ENCODE data around the gene PRPF31. TPM values are rescaled to one million over a fixed set of nuclear protein-coding genes. Genes with fewer than 3 reads are reported as not detected.

The PRPF31 gene
- total and polyA plus RNA-seq, 3 donors from 2014 or later = 56.4 to 66.6 (median 60.1) TPM

DNA sequence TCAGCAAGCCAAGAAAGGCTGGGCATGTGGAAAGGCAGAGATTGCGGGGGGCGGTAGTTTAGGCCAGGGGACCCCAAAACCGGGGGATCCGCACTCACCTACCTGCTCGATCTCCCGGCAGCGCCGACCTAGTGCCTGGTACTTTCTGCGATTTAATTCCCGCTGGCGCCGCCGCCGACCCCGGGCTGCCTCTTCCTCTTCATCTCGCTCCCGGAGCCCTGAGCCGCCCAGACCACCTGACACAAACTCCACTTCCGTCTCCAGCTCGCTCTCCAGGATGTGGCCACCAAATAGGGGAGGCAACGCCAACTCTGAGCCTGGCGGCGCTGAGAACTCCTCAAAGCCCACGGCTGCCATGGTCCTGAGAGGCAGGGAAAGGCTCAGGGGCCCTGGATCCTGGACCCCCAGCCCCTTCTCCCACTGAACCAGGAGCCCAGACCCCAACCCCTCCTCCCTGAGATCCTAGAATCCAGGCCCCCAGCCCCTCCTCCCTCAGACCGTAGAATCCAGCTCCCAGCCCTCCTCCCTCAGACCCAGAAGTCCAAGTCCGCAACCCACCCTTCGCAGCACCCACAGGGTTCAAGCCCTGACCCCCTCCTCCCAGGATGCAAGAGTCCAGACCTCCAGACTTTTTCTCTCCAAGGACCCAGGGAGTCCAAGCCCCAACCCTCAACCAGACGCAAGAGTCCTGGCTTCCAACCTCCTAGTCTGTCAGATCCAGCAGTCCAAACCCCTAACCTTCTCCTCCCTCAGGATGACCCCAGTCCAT lies 1.0 kb upstream of the PRPF31 start:
- H3K36me3 ChIP-seq (ENCODE audit: low read depth, missing control alignments) = no peaks in the 10 kb centered on the region
- 13 to 18% methylated on average over 28 of the region's 28 CpGs for WGBS, 2 donors
- H3K4me1 ChIP-seq = peaks cover 9% of the 10 kb centered on the region
- peak overlapping the region; percentile 73 to 80 for H3K4me3 ChIP-seq
- no peaks in the 10 kb centered on the region for H3K27me3 ChIP-seq
- DNase-seq = peak; percentile 42
- H3K9me3 ChIP-seq = no peaks in the 10 kb centered on the region
- intact Hi-C loops (cut with DNase I; ENCODE audit: low total_unique reads) = no loop called here
- H3K27ac ChIP-seq = peak overlapping the region in 1 of 2 donors; percentile 81
- TF ChIP-seq POLR2A (IDR thresholded peaks at IDR 0.05) = no peak
- TF ChIP-seq, protein P1, sequence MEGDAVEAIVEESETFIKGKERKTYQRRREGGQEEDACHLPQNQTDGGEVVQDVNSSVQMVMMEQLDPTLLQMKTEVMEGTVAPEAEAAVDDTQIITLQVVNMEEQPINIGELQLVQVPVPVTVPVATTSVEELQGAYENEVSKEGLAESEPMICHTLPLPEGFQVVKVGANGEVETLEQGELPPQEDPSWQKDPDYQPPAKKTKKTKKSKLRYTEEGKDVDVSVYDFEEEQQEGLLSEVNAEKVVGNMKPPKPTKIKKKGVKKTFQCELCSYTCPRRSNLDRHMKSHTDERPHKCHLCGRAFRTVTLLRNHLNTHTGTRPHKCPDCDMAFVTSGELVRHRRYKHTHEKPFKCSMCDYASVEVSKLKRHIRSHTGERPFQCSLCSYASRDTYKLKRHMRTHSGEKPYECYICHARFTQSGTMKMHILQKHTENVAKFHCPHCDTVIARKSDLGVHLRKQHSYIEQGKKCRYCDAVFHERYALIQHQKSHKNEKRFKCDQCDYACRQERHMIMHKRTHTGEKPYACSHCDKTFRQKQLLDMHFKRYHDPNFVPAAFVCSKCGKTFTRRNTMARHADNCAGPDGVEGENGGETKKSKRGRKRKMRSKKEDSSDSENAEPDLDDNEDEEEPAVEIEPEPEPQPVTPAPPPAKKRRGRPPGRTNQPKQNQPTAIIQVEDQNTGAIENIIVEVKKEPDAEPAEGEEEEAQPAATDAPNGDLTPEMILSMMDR (IDR thresholded peaks at IDR 0.05) = no peak

DNA sequence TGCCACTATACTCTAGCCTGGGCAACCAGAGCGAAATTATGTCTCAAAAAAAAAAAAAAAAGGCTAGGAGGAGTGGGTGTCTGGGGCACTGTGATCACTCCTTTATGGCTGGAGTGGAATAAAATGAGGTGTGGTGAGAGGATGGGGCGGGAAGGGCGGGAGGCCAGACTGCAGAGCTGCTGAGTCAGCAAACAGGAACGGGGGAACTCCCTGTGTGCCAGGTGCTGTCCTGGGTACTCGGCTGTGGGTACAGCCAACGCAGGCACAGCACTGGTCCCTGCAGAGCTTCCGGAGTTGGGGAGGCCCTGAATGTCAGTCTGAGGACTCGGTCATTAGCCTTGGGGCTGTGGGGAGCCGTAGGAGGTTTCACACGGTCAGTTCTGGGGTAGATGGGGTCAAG lies 5.7 kb downstream of the PRPF31 start:
- intact Hi-C loops (cut with DNase I; ENCODE audit: low total_unique reads) = no loop called here
- Histone ChIP-seq H3K27me3 (no peaks in the 10 kb centered on the region), H3K9me3 (no peaks in the 10 kb centered on the region), H3K4me1 (no peaks in the 10 kb centered on the region), H3K36me3 (ENCODE audit: low read depth, missing control alignments) (no peaks in the 10 kb centered on the region), H3K4me3 (no peak overlapping the region), H3K27ac (no peak overlapping the region)
- 89 to 97% methylated on average over 10 of the region's 10 CpGs for WGBS, 2 donors
- DNase-seq = no peak
- TF ChIP-seq, protein P1 (IDR thresholded peaks at IDR 0.05) = no peak
- no peak for TF ChIP-seq POLR2A (IDR thresholded peaks at IDR 0.05)

DNA sequence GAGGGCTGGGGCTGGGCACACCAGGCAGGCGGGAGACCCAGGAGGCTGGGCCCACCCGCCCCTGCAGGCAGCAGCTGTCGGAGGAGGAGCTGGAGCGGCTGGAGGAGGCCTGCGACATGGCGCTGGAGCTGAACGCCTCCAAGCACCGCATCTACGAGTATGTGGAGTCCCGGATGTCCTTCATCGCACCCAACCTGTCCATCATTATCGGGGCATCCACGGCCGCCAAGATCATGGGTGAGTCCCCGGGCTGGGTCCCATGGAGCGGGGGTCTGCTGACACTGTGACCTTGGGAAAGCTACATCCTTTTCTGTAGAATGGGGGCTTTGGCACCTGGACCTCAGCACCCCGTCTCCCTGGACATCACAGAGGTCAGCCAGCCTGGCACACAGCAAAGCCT lies 8.1 kb downstream of the PRPF31 start:
- TF ChIP-seq, protein P1 (IDR thresholded peaks at IDR 0.05) = no peak
- no peak for TF ChIP-seq POLR2A (IDR thresholded peaks at IDR 0.05)
- Histone ChIP-seq H3K4me3 (no peak overlapping the region), H3K4me1 (no peaks in the 10 kb centered on the region), H3K27ac (no peak overlapping the region), H3K9me3 (no peaks in the 10 kb centered on the region), H3K36me3 (ENCODE audit: low read depth, missing control alignments) (no peaks in the 10 kb centered on the region), H3K27me3 (no peaks in the 10 kb centered on the region)
- 87 to 94% methylated on average over 10 to 17 of the region's 17 CpGs for WGBS, 2 donors
- DNase-seq = no peak
- intact Hi-C loops (cut with DNase I; ENCODE audit: low total_unique reads) = no loop called here

DNA sequence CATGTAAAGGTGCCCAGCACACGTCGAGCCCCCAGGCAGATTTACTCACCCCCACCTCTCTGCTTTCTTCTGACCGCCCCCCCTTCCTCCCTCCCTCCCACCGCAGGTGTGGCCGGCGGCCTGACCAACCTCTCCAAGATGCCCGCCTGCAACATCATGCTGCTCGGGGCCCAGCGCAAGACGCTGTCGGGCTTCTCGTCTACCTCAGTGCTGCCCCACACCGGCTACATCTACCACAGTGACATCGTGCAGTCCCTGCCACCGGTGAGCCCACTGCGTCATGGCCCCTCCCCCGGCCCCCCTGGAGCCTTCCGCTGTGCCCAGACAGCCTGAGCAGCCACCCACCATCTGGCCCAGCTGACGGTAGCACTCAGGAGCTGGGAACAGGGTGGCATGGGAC lies 8.8 kb downstream of the PRPF31 start:
- no peak for DNase-seq
- TF ChIP-seq, protein P1 (IDR thresholded peaks at IDR 0.05) = no peak
- TF ChIP-seq POLR2A (IDR thresholded peaks at IDR 0.05) = no peak
- no peak overlapping the region for H3K4me3 ChIP-seq
- no peaks in the 10 kb centered on the region for H3K27me3 ChIP-seq
- intact Hi-C loops (cut with DNase I; ENCODE audit: low total_unique reads) = no loop called here
- no peaks in the 10 kb centered on the region for H3K36me3 ChIP-seq (ENCODE audit: low read depth, missing control alignments)
- no peaks in the 10 kb centered on the region for H3K4me1 ChIP-seq
- H3K27ac ChIP-seq = no peak overlapping the region
- 89 to 94% methylated on average over 16 to 19 of the region's 19 CpGs for WGBS, 2 donors
- no peaks in the 10 kb centered on the region for H3K9me3 ChIP-seq

DNA sequence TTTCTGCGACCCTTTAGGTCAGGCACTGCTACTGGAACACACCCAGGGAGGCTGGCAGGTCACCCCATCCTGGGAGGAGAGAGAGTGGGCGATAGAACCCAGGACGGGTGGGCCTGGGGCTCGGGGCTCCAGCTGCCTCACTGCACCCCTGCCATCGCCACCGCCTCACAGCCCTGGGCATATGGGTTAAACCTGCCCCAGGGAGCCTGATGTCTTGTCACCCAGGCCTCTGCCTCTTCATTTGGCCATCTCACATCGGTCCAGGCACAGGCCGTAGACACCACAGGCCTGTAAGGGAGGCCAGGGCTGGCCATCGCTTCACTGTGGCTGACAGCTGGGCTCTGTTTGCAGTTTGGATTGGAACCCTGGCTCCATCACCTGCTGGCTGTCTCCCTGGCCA lies 10.2 kb downstream of the PRPF31 start:
- Histone ChIP-seq H3K36me3 (ENCODE audit: low read depth, missing control alignments) (no peaks in the 10 kb centered on the region), H3K27ac (no peak overlapping the region), H3K4me3 (no peak overlapping the region), H3K4me1 (no peaks in the 10 kb centered on the region), H3K9me3 (no peaks in the 10 kb centered on the region), H3K27me3 (no peaks in the 10 kb centered on the region)
- TF ChIP-seq POLR2A (IDR thresholded peaks at IDR 0.05) = no peak
- TF ChIP-seq, protein P1 (IDR thresholded peaks at IDR 0.05) = no peak
- no peak for DNase-seq
- 81 to 96% methylated on average over 5 to 9 of the region's 9 CpGs for WGBS, 2 donors
- intact Hi-C loops (cut with DNase I; ENCODE audit: low total_unique reads) = no loop called here
